Neural cell (in vitro differentiated cells): ENCODE measurements around the gene ADIPOR1. TPM values are rescaled to one million over a fixed set of nuclear protein-coding genes. Genes with fewer than 3 reads are reported as not detected.

Source experiments
- H2AFZ ChIP-seq: fragments of 200-600, 300-800 bp; sonication (generic), shearing (Covaris generic); 2 replicates; pipeline ENCODE4 v1.6.0; 2014; ENCODE audit warnings: low read depth, mild to moderate bottlenecking, antibody characterized with exemption, low read length, moderate library complexity
- H3F3A ChIP-seq: fragments of 200-600 bp; shearing (Covaris generic); 2 replicates; pipeline ENCODE4 v1.6.1; 2016; ENCODE audit warnings: mild to moderate bottlenecking, moderate library complexity, mixed read lengths, antibody characterized with exemption, low read length; ENCODE audit not compliant: insufficient read depth, poor library complexity, severe bottlenecking
- H3K27ac ChIP-seq: fragments of 200-600, 300-800 bp; sonication (generic), shearing (Covaris generic); 2 replicates; pipeline ENCODE4 v1.5.1; 2014; ENCODE audit warnings: mild to moderate bottlenecking, low read length, moderate library complexity
- H3K27me3 ChIP-seq: fragments of 300-800, 200-600 bp; sonication (generic), shearing (Covaris generic); 2 replicates; pipeline ENCODE4 v1.6.0; 2014; ENCODE audit warnings: mild to moderate bottlenecking, low read depth, low read length, moderate library complexity; ENCODE audit not compliant: insufficient read depth
- H3K36me3 ChIP-seq: fragments of 300-800, 200-600 bp; sonication (generic), shearing (Covaris generic); 2 replicates; pipeline ENCODE4 v1.5.1; 2014; ENCODE audit warnings: mild to moderate bottlenecking, antibody characterized with exemption, low read length, moderate library complexity; ENCODE audit not compliant: insufficient read depth
- H3K4me2 ChIP-seq: fragments of 300-800, 200-600 bp; sonication (generic), shearing (Covaris generic); 2 replicates; pipeline ENCODE4 v1.6.0; 2014; ENCODE audit warnings: mild to moderate bottlenecking, low read length
- H3K4me3 ChIP-seq: fragments of 300-800, 200-600 bp; sonication (generic), shearing (Covaris generic); 2 replicates; pipeline ENCODE4 v1.5.1; 2014; ENCODE audit warnings: mild to moderate bottlenecking, low read length, moderate library complexity
- H3K79me2 ChIP-seq: fragments of 200-600 bp; shearing (Covaris generic); replicated peaks from 2 replicates; pipeline ENCODE4 v1.6.0; 2014; ENCODE audit warnings: mild to moderate bottlenecking, low read length, moderate library complexity; ENCODE audit not compliant: insufficient read depth
- H3K9ac ChIP-seq: fragments of 300-800, 200-600 bp; sonication (generic), shearing (Covaris generic); 2 replicates; pipeline ENCODE4 v1.6.1; 2016; ENCODE audit warnings: mild to moderate bottlenecking, low read length, mixed read lengths
- H3K9me2 ChIP-seq: fragments of 200-600 bp; shearing (Covaris generic); 2 replicates; pipeline ENCODE4 v1.6.1; 2016; ENCODE audit warnings: mild to moderate bottlenecking, low read length, mixed read lengths; ENCODE audit not compliant: insufficient read depth
- H3K9me3 ChIP-seq: fragments of 200-600, 300-800 bp; sonication (generic), shearing (Covaris generic); 2 replicates; pipeline ENCODE4 v1.6.1; 2016; ENCODE audit warnings: mild to moderate bottlenecking, mixed run types, low read length, moderate library complexity, mixed read lengths
- H4K20me1 ChIP-seq: fragments of 200-600 bp; shearing (Covaris generic); 2 replicates; pipeline ENCODE4 v1.6.1; 2016; ENCODE audit warnings: mild to moderate bottlenecking, mixed run types; ENCODE audit not compliant: insufficient read depth
- EZH2 ChIP-seq: fragments of 200-600, 300-800 bp; shearing (Covaris generic), sonication (generic); IDR thresholded peaks from 2 replicates; pipeline ENCODE4 v1.6.1; 2014; ENCODE audit warnings: antibody characterized with exemption, low read length, borderline replicate concordance, mild to moderate bottlenecking; ENCODE audit not compliant: insufficient read depth, poor library complexity, severe bottlenecking
- MXI1 ChIP-seq: fragments of 450-650 bp; conservative IDR thresholded peaks from 2 replicates; pipeline ENCODE4 v1.6.1; 2014; ENCODE audit warnings: antibody characterized with exemption, mild to moderate bottlenecking; ENCODE audit not compliant: poor library complexity, severe bottlenecking
- POLR2AphosphoS5 ChIP-seq: IDR thresholded peaks from 2 replicates; pipeline ENCODE4 v1.6.1; 2012
- RAD21 ChIP-seq: fragments of 450-650 bp; conservative IDR thresholded peaks from 2 replicates; pipeline ENCODE4 v1.6.1; 2014; ENCODE audit warnings: antibody characterized with exemption, mild to moderate bottlenecking, moderate library complexity
- SMC3 ChIP-seq: fragments of 450-650 bp; conservative IDR thresholded peaks from 2 replicates; pipeline ENCODE4 v1.6.1; 2014; ENCODE audit warnings: antibody characterized with exemption, mild to moderate bottlenecking, moderate library complexity; ENCODE audit not compliant: poor library complexity
- TAF1 ChIP-seq: IDR thresholded peaks from 2 replicates; pipeline ENCODE4 v1.6.1; 2012; ENCODE audit warnings: low read depth
- polyA plus RNA-seq: library from polyadenylated mRNA; depleted of rRNA; stranded (reverse); fragments of >200 nt; gene quantifications from 2 replicates; pipeline ENCODE4 v1.2.3, GENCODE V29; 2014
- TF ChIP-seq, protein P1 (sequence below): IDR thresholded peaks from 2 replicates; pipeline ENCODE4 v1.6.1; 2012; ENCODE audit warnings: borderline replicate concordance
- TF ChIP-seq, protein P2 (sequence below): fragments of 450-650 bp; IDR thresholded peaks from 2 replicates; pipeline ENCODE4 v1.5.1; 2014; ENCODE audit warnings: antibody characterized with exemption, mild to moderate bottlenecking, moderate library complexity; ENCODE audit not compliant: poor library complexity, severe bottlenecking

The ADIPOR1 gene
- polyA plus RNA-seq, 1 donor from 2014 or later = 72.3 TPM

DNA sequence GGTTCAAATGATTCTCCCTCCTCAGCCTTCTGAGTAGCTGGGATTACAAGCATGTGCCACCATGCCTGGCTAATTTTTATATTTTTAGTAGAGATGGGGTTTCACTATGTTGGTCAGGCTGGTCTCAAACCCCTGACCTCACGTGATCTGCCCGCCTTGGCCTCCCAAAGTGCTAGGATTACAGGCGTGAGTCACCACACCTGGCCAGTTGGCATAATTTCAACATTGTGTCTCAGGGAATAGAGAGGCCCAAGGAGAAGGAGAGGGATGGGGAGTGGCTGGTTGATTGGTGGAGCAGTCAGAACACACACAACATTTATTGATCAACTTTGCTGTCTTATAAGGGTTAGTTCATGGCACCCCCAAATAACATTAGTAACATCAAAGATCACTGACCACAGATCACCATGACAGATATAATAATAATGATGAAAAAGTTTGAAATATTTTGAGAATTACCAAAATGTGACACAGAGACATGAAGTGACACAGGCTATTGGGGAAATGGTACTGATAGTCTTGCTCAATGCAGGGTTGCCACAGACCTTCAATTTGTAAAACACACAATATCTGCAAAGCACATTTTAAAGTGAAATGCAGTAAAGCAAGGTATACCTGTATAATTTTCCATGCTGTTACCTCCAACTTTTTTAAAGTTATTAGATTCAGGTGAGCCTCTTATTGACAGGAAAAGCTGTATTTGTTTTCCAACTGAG lies 24.8 kb upstream of the ADIPOR1 start:
- H3K27me3 ChIP-seq = no peaks in the 10 kb centered on the region
- H4K20me1 ChIP-seq = no peaks in the 10 kb centered on the region
- H3K4me2 ChIP-seq = no peak overlapping the region
- H3F3A ChIP-seq = no peaks in the 10 kb centered on the region
- no peak overlapping the region for H2AFZ ChIP-seq
- H3K9me2 ChIP-seq = no peaks in the 10 kb centered on the region
- no peak overlapping the region for H3K4me3 ChIP-seq
- no peak overlapping the region for H3K9ac ChIP-seq
- TF ChIP-seq MXI1 = no peak
- TF ChIP-seq EZH2 = no peak
- TF ChIP-seq SMC3 = no peak
- no peak for TF ChIP-seq TAF1
- TF ChIP-seq, protein P1, sequence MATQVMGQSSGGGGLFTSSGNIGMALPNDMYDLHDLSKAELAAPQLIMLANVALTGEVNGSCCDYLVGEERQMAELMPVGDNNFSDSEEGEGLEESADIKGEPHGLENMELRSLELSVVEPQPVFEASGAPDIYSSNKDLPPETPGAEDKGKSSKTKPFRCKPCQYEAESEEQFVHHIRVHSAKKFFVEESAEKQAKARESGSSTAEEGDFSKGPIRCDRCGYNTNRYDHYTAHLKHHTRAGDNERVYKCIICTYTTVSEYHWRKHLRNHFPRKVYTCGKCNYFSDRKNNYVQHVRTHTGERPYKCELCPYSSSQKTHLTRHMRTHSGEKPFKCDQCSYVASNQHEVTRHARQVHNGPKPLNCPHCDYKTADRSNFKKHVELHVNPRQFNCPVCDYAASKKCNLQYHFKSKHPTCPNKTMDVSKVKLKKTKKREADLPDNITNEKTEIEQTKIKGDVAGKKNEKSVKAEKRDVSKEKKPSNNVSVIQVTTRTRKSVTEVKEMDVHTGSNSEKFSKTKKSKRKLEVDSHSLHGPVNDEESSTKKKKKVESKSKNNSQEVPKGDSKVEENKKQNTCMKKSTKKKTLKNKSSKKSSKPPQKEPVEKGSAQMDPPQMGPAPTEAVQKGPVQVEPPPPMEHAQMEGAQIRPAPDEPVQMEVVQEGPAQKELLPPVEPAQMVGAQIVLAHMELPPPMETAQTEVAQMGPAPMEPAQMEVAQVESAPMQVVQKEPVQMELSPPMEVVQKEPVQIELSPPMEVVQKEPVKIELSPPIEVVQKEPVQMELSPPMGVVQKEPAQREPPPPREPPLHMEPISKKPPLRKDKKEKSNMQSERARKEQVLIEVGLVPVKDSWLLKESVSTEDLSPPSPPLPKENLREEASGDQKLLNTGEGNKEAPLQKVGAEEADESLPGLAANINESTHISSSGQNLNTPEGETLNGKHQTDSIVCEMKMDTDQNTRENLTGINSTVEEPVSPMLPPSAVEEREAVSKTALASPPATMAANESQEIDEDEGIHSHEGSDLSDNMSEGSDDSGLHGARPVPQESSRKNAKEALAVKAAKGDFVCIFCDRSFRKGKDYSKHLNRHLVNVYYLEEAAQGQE = no peak
- H3K9me3 ChIP-seq = no peaks in the 10 kb centered on the region
- no peaks in the 10 kb centered on the region for H3K36me3 ChIP-seq
- no peaks in the 10 kb centered on the region for H3K79me2 ChIP-seq
- H3K27ac ChIP-seq = no peak overlapping the region

DNA sequence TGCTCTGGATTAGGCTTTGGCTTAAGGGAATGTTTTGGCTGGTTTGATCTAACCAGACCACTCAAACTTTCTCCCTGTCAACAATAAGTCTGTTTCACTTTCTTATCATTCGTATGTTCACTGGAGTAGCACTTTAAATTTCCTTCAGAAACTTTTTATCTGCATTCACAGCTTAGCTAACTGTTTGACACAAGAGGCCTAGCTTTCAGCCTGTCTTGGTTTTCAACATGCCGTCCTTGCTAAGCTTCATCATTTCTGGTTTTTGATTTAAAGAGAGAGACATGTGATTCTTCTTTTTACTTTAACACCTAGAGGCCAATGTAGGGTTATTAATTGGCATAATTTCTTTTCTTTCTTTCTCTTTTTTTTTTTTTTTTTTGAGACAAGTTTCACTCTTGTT lies 23.8 kb upstream of the ADIPOR1 start:
- H3K79me2 ChIP-seq = no peaks in the 10 kb centered on the region
- H3K4me2 ChIP-seq = no peak overlapping the region
- H3F3A ChIP-seq = no peaks in the 10 kb centered on the region
- no peak overlapping the region for H3K9ac ChIP-seq
- H3K36me3 ChIP-seq = no peaks in the 10 kb centered on the region
- H3K9me2 ChIP-seq = no peaks in the 10 kb centered on the region
- no peaks in the 10 kb centered on the region for H4K20me1 ChIP-seq
- no peak overlapping the region for H3K27ac ChIP-seq
- TF ChIP-seq MXI1 (no peak), POLR2AphosphoS5 (no peak), SMC3 (no peak), RAD21 (no peak), EZH2 (no peak), TAF1 (no peak)
- H3K27me3 ChIP-seq = no peaks in the 10 kb centered on the region
- H3K4me3 ChIP-seq = no peak overlapping the region
- H2AFZ ChIP-seq = no peak overlapping the region
- no peaks in the 10 kb centered on the region for H3K9me3 ChIP-seq

DNA sequence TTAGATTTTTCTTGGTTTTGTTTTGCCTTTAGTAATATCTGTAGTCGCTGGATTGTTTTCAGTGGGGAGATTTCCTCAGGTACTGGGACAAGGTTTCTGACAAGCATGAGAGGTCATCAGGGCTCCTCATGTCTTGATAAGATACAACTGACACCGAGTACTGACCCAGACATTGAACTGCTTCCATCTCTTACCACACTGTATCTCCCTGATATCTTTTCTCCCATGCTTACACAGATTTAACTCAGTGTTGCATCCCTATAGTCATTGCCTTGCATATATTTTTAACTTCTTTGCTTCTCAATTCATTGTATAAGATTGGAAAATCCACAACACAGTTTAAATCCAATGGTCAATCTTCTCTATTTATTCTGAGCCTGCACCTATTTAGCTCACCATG lies 21.3 kb upstream of the ADIPOR1 start:
- Histone ChIP-seq H2AFZ (no peak overlapping the region), H3K9me2 (no peaks in the 10 kb centered on the region), H3K4me3 (no peak overlapping the region), H3K9ac (no peak overlapping the region), H4K20me1 (no peaks in the 10 kb centered on the region), H3K9me3 (no peaks in the 10 kb centered on the region), H3K4me2 (no peak overlapping the region), H3K79me2 (no peaks in the 10 kb centered on the region), H3K27me3 (peaks cover 4% of the 10 kb centered on the region), H3F3A (no peaks in the 10 kb centered on the region), H3K36me3 (no peaks in the 10 kb centered on the region), H3K27ac (no peak overlapping the region)
- TF ChIP-seq, protein P2, sequence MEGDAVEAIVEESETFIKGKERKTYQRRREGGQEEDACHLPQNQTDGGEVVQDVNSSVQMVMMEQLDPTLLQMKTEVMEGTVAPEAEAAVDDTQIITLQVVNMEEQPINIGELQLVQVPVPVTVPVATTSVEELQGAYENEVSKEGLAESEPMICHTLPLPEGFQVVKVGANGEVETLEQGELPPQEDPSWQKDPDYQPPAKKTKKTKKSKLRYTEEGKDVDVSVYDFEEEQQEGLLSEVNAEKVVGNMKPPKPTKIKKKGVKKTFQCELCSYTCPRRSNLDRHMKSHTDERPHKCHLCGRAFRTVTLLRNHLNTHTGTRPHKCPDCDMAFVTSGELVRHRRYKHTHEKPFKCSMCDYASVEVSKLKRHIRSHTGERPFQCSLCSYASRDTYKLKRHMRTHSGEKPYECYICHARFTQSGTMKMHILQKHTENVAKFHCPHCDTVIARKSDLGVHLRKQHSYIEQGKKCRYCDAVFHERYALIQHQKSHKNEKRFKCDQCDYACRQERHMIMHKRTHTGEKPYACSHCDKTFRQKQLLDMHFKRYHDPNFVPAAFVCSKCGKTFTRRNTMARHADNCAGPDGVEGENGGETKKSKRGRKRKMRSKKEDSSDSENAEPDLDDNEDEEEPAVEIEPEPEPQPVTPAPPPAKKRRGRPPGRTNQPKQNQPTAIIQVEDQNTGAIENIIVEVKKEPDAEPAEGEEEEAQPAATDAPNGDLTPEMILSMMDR = no peak
- TF ChIP-seq RAD21 (no peak), SMC3 (no peak)
